Stimulated activated CD4-positive, alpha-beta T cell treated with anti-CD3 and anti-CD28 coated beads, Interleukin-4, amount 100 ng/mL, for 4 hours (primary cell): ENCODE results near the gene ARMC8.

Experiments
- DNase-seq, 2 experiments: peaks; one replicate each; pipeline ENCODE4 v3.0.0-alpha.2; 2020

Gene ARMC8

GRCh38 chr3:138200424-138200823, 13.3 kb downstream of the ARMC8 start:
- no peak for DNase-seq

GRCh38 chr3:138202945-138203701, 16.0 kb downstream of the ARMC8 start:
- DNase-seq, result no peak

GRCh38 chr3:138203938-138204337, 16.8 kb downstream of the ARMC8 start:
- no peak for DNase-seq

GRCh38 chr3:138205527-138205926, 18.4 kb downstream of the ARMC8 start:
- no peak for DNase-seq

GRCh38 chr3:138206196-138206595, 19.1 kb downstream of the ARMC8 start:
- no peak for DNase-seq

- no peak for DNase-seq
Observed at GRCh38 chr3:138210528-138210927, 23.4 kb downstream of the ARMC8 start.

- DNase-seq, result no peak
Observed at GRCh38 chr3:138213398-138214085, 26.4 kb downstream of the ARMC8 start.

- DNase-seq, result no peak
Observed at GRCh38 chr3:138219255-138219654, 32.2 kb downstream of the ARMC8 start.

GRCh38 chr3:138220242-138220641, 33.1 kb downstream of the ARMC8 start:
- DNase-seq, result no peak

- DNase-seq, result no peak
Observed at GRCh38 chr3:138220788-138221187, 33.7 kb downstream of the ARMC8 start.

GRCh38 chr3:138222131-138222941, 35.2 kb downstream of the ARMC8 start:
- no peak for DNase-seq

- no peak for DNase-seq
Observed at GRCh38 chr3:138222942-138223287, 35.8 kb downstream of the ARMC8 start.

- no peak for DNase-seq
Observed at GRCh38 chr3:138227650-138228049, 40.5 kb downstream of the ARMC8 start.

GRCh38 chr3:138230525-138230924, 43.4 kb downstream of the ARMC8 start:
- no peak for DNase-seq

- no peak for DNase-seq
Observed at GRCh38 chr3:138232705-138233364, 45.7 kb downstream of the ARMC8 start.

GRCh38 chr3:138234401-138235179, 47.5 kb downstream of the ARMC8 start:
- DNase-seq, result no peak

- no peak for DNase-seq
Observed at GRCh38 chr3:138238711-138239110, 51.6 kb downstream of the ARMC8 start.

- no peak for DNase-seq
Observed at GRCh38 chr3:138241061-138241460, 54.0 kb downstream of the ARMC8 start.

- DNase-seq, result no peak
Observed at GRCh38 chr3:138241676-138242075, 54.6 kb downstream of the ARMC8 start.

- no peak for DNase-seq
Observed at GRCh38 chr3:138242466-138242865, 55.4 kb downstream of the ARMC8 start.

GRCh38 chr3:138245026-138245425, 57.9 kb downstream of the ARMC8 start:
- no peak for DNase-seq

- no peak for DNase-seq
Observed at GRCh38 chr3:138249636-138250035, 62.5 kb downstream of the ARMC8 start.
